NCI-H2227 (cell line): ENCODE data around the gene BRF1.
"Not testable (repeated sequence)": the region's sequence is repeated elsewhere in the genome, so short reads cannot be mapped to it uniquely, and the experiment has no call there.

Source experiments
- DNase-seq: peaks from one replicate; lab custom pipeline; 2025; ENCODE audit not compliant: unreplicated experiment; lab: John Stamatoyannopoulos, UW

The BRF1 gene

GRCh38 chr14:105292826-105293711, 7.7 kb downstream of the BRF1 start:
- no peak for DNase-seq

GRCh38 chr14:105290621-105291346, 10.0 kb downstream of the BRF1 start:
- no peak for DNase-seq

DNA sequence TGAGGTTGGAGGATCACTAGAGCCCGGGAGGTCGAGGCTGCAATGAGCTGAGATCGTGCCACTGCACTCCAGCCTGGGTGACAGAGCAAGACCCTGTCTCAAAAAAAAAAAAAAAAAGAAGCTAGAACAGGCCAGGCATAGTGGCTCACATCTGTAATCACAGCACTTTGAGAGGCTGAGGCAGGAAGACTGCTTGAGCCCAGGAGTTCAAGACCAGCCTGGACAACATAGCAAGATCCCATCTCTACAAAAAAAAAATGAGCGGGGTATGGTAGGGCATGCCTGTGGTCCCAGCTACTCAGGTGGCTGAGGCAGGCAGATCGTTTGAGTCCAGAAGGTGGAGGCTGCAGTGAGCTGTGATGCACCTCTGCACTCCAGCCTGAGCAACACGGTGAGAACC, 11.9 kb downstream of the BRF1 start:
- DNase-seq: not testable (repeated sequence)

DNA sequence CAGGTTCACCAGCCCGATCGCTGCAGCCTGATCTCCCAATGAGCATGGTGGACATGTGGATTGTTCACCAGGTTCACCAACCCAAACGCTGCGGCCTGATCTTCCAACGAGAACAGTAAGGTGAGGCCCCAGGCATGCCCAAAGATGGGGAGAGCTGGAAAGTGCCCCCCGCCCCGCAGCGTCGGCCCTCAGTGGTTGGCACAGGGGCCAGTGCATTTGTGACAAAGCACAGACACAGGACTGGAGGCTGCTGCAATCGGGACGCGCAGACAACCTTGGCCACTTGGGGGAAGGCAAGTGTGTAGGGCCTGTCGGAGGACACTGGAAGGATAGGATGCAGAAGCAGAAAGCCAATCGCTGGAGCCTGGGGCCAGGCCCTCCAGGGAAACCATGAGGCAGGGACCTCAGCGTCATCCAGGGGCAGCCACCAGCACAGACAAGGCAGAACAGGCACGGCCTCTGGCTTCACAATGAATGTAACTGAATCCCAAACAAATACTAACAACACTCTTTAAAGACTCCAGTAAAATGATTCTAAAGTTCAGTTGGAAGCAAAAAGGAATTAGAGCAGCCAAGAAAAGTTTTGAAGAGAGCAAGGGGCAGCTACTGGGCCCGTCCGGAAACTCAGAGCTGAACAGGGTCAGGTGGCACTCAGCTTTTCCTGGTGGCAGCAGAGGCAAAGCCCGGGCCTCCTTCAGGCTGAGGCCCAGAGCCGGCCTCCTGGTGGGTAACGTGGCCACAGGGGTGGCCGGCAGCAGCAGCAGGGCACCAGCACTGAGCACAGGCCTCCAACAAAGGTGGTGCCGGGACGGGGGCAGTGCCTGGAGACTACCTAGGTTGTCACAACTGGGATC, 13.3 kb downstream of the BRF1 start:
- DNase-seq: no peak

DNA sequence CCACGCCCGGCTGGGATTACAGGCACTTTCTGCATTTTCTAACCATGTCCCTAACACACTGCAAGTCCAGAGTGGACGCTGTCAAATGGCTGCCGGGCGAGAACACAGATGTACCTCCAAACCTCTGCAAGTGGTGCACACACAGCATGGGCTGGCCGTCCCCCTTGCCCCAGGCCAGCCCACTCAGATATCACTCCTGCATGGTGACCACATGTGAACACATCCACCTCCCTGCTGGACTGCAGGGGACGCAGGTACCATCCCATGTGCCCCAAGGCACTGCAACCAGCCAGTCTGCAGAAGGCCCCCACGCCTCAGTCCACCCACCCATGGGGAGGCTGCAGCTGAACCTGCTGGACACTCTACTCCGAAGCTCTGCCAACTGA, 14.0 kb downstream of the BRF1 start:
- DNase-seq: no peak

GRCh38 chr14:105285174-105285573, 15.6 kb downstream of the BRF1 start:
- DNase-seq: no peak

DNA sequence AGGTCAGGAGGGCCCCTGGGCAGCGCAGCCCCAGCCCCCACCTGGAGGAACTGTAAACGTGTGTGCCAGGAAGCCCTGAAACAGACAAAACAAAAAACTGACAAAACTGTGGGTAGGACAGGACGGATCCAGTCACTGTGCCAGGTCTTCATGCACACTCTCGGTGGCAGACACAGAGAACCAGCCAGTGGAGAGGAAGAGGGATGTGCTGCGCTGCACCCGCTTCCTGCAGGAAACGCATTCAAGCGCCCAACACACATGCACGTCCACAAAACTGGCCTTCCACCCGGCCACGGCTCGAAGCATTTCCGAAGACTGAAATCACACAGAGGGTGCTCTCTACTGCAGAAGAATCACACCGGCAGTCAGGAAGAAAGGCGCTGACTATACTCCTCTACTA, 16.9 kb downstream of the BRF1 start:
- DNase-seq: no peak

- no peak for DNase-seq
Measured at GRCh38 chr14:105283028-105283427, 17.8 kb downstream of the BRF1 start.

- DNase-seq: no peak
Measured at GRCh38 chr14:105282098-105282725, 18.6 kb downstream of the BRF1 start.

DNA sequence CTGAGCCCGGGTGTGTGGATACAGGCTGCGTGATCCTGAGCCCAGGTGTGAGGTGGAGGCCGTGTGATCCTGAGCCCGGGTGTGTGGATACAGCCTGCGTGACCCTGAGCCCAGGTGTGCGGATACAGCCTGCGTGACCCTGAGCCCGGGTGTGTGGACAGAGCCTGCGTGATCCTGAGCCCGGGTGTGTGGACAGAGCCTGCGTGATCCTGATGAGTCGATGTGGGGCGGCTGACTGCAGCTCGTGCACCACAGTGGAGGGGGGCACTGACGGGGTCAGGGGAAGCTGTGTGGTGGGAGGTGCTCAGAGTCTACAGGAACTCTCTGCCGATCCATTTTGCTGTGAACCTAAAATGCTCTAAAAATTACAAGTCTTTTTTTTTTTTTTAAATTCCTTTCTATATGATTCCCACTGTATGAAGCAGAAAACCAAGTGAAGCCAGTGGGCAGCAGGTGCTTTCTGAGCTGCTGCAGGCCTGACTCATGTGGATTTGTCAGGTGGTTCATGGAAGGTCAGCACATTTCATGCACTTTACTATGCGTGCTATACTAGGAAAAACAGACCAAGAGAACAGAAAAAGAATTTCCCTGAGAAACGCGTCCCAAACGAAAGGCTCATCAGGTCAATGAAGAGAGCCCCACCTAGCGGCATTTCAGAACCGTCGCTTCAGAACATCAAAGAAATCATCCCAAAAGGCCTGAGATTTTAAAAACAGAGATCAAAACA, 19.3 kb downstream of the BRF1 start:
- DNase-seq: peak; percentile 70

- no peak for DNase-seq
Measured at GRCh38 chr14:105280525-105280924, 20.3 kb downstream of the BRF1 start.

- no peak for DNase-seq
Measured at GRCh38 chr14:105279642-105280361, 21.0 kb downstream of the BRF1 start.

DNA sequence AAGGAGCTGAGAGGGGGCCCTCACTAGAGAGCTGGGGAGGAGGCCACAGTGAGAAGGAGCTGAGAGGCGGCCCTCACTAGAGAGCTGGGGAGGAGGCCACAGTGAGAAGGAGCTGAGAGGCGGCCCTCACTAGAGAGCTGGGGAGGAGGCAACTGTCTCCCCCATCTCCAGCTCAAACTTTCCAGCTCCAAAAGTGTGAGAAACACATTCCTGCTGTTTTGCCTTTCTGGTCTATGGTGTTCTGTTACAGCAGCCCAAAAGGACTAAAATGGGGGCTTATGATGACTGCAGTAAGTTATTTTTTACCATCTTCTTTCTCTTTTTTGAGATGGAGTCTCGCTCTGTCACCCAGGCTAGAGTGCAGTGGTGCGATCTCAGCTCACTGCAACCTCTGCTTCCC, 23.4 kb downstream of the BRF1 start:
- DNase-seq: not testable (repeated sequence)

DNA sequence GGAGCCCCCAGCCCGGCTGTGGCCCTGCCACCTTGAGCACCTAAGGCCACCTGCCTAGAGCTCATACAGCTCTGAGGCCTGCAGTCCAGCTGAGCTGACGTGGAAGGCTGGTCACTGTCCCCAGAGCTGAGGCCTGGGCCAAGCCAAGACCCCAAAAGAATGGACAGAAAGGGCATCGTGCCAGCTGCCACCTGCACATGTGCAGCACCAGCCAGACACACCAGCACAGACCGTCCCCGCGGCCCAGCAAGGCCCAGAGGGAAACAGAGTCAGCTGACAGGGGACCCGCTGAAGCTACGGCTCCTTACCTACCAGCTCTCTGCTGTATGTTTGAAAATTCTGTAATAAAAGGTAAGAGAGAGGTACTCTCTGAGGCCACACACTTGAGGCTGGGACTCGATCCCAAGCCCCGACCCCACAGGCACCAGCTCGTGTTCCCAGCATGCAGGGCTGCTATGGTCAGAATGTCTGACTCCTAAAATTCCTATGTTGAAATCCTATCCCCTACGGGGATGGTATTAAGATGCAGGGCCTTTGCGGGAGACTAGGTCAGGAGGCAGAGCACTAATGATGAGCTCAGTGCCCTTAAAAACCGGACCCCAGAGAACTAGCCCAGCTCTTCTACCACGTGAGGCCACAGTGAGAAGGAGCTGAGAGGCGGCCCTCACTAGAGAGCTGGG, 25.4 kb downstream of the BRF1 start:
- DNase-seq: no peak

DNA sequence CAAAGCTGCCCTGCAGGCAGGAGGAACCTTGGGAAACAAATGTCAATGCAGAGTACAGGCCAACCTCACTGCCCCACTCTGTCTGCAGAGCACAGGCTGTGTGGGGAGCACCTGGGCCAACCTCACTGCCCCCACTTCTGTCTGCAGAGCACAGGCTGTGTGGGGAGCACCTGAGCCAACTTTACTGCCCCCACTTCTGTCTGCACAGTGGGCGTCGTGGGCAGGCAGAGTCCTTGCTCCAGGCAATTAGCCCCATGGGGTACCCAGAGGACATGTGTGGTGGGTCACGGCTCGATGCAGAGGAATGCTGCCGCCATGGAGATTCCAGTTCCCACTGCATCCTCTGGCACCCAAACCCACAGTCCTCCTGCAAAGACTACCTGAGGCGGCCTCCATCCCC, 26.2 kb downstream of the BRF1 start:
- DNase-seq: no peak

GRCh38 chr14:105273062-105273461, 27.7 kb downstream of the BRF1 start:
- no peak for DNase-seq

DNA sequence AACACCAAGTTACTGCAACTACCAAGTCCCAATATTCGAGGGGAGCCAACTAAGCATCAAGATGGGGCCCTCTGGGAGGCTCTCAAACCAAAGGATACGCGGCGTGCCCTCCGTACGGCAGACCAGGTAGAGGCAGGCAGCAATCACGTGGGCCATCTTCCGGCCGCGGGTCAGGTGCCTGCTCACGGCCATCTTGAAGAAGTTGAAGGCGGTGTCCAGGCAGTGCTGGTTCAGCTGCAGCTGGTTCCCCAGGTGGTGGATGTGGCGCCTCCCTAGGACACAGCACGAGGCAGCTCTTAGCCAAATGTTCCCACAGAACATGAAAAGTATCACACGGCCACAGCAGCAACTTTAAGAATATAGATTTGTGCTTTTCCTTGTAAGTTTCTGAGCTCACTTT, 28.2 kb downstream of the BRF1 start:
- no peak for DNase-seq

DNA sequence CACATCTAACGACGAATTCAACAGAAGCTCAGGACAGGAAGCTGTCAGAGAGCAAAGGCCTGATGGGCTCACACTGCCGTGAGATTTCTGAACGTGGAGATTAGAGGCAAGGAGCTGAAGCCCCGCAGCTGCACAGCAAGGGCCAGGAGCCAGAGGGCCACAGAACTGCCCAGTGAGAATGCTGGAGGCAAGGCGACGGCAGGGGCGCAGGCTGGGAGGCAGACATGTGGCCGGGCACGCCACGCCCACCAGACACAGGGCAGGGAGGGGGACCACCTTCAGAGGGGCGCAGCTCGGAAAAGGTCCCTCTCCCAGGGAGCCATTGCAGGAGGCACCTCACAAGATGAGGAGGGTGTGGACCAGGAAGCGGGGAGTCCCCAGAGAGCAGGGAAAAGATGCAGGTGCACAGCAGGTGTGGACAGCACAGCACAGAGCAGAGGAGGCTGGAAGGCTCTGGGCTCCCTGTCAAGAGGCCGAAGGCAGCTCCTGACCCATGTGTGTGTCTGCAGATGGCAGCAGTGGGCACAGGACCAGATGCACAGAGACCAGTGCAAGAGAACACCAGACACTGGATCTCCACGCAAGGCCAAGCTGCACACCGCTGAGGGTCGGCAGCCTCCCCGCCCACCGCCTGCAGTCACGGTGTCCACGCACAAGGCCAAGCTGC, 29.4 kb downstream of the BRF1 start:
- no peak for DNase-seq

DNA sequence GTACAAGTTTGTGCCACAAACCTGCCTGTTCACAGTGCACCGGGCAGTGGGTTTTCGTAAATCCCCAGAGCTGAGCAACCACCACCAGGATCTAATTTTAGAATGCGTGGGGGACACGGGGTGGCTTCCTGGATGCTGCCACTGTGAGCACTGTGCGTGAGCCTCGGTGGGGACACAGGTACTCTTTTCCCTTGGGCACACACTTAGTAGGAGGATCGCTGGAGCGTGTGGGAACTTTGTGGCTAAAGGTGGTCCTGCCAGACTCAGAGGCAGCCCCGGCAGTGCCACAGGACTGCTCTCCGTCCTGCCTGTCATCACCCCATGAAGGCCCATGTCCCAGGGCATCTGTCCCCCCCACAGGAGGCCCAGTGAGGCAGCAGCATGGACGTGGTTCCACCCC, 31.4 kb downstream of the BRF1 start:
- no peak for DNase-seq
